CD4-positive, alpha-beta T cell (primary cell): ENCODE measurements around the gene PIP5K1C. TPM values are rescaled to one million over a fixed set of nuclear protein-coding genes. Genes with fewer than 3 reads are reported as not detected.

Experiments used
- ATAC-seq: fragments of 200-7000 bp; cut with Tn5 transposase; one replicate; pipeline ENCODE4 v1.10.0; 2022; ENCODE audit warnings: mild to moderate bottlenecking; ENCODE audit not compliant: poor library complexity
- CTCF ChIA-PET: fragments of 350-600 bp; sonication (Branson Sonifier 250); formaldehyde crosslinking; loops from one replicate; lab custom pipeline; 2021; ENCODE audit warnings: antibody characterized with exemption, inconsistent platforms; lab: Charles Lee
- POLR2A ChIA-PET: fragments of 350-600 bp; sonication (Branson Sonifier 250); formaldehyde crosslinking; loops from one replicate; lab custom pipeline; 2021; ENCODE audit warnings: antibody characterized with exemption, inconsistent platforms; lab: Charles Lee
- DNase-seq, 14 experiments: peaks; one replicate each; pipeline ENCODE4 v3.0.0-alpha.2; 2013 to 2020; ENCODE audit warnings: mixed read lengths in 2 of 14
- H3K27ac ChIP-seq, 2 donors: one replicate each; pipeline versions ENCODE4 v1.5.1 to v1.7.0; 2013; ENCODE audit warnings: low read length in 2 of 2, low read depth in 1 of 2, mild to moderate bottlenecking in 1 of 2
- H3K27me3 ChIP-seq, 2 experiments: 1 replicate in 1 of 2; 2 replicates in 1 of 2; pipeline versions ENCODE4 v1.6.1 to v1.7.0; 2013; ENCODE audit warnings: low read length in 2 of 2, control low read depth in 1 of 2, mild to moderate bottlenecking in 1 of 2, moderate library complexity in 1 of 2; ENCODE audit not compliant: insufficient read depth in 2 of 2, control insufficient read depth in 1 of 2
- H3K36me3 ChIP-seq: one replicate; pipeline ENCODE4 v1.6.1; 2013; ENCODE audit warnings: low read length, control low read depth; ENCODE audit not compliant: insufficient read depth
- H3K4me1 ChIP-seq: one replicate; pipeline ENCODE4 v1.6.1; 2013; ENCODE audit warnings: low read length, control low read depth; ENCODE audit not compliant: insufficient read depth
- H3K4me3 ChIP-seq: one replicate; pipeline ENCODE4 v1.5.1; 2013; ENCODE audit warnings: mild to moderate bottlenecking, low read length, moderate library complexity
- H3K9me3 ChIP-seq, 2 experiments: 1 replicate in 1 of 2; 2 replicates in 1 of 2; pipeline versions ENCODE4 v1.6.1 to v1.7.0; 2013; ENCODE audit warnings: low read length in 2 of 2, mild to moderate bottlenecking in 2 of 2, control low read depth in 1 of 2, moderate library complexity in 1 of 2; ENCODE audit not compliant: control insufficient read depth in 1 of 2, insufficient read depth in 1 of 2
- H3K27ac Mint-ChIP-seq: one replicate; pipeline ENCODE4 v1.8.0; 2020; ENCODE audit warnings: mixed read lengths
- H3K27me3 Mint-ChIP-seq: one replicate; pipeline ENCODE4 v1.8.0; 2021; ENCODE audit warnings: mixed read lengths
- H3K36me3 Mint-ChIP-seq: one replicate; pipeline ENCODE4 v1.8.0; 2021; ENCODE audit warnings: low read depth, mixed read lengths
- H3K4me1 Mint-ChIP-seq: one replicate; pipeline ENCODE4 v1.8.0; 2021; ENCODE audit warnings: low read depth, mixed read lengths
- H3K4me3 Mint-ChIP-seq: one replicate; pipeline ENCODE4 v1.8.0; 2020; ENCODE audit warnings: mild to moderate bottlenecking, mixed read lengths
- H3K9me3 Mint-ChIP-seq: one replicate; pipeline ENCODE4 v1.8.0; 2020; ENCODE audit warnings: mixed read lengths
- CTCF ChIP-seq: fragments of 200-600 bp; IDR thresholded peaks from one replicate; pipeline ENCODE4 v1.8.0; 2022; ENCODE audit warnings: antibody characterized with exemption, mild to moderate bottlenecking
- intact Hi-C, 2 experiments: fragments of 100-400 bp; cut with DNase I in 1 of 2; cut with micrococcal nuclease in 1 of 2; formaldehyde crosslinking; loops; one replicate each; pipeline versions ENCODE4 v1.15.1 to v1.9.0; 2023 to 2025; cut with DNase I, micrococcal nuclease
- total RNA-seq, 174 experiments: library from RNA in 2 of 174; stranded (reverse) in 2 of 174; gene quantifications; one replicate each; pipeline ENCODE4 v1.2.3 and lab custom pipeline; 2021 to 2026

The PIP5K1C gene
- total RNA-seq, 2 experiments from 2014 or later = 14.7 to 15.5 TPM

GRCh38 chr19:3723883-3724282, 23.6 kb upstream of the PIP5K1C start:
- Mint-ChIP-seq H3K4me3 (no peak overlapping the region), H3K4me1 (peaks cover 4% of the 10 kb centered on the region), H3K27me3 (peaks cover 8% of the 10 kb centered on the region), H3K27ac (no peak overlapping the region), H3K9me3 (no peaks in the 10 kb centered on the region), H3K36me3 (no peaks in the 10 kb centered on the region)
- DNase-seq (no peak), ATAC-seq (no peak)
- Histone ChIP-seq H3K9me3 (peaks cover 0 to 5% of the 10 kb centered on the region in 2 experiments), H3K36me3 (no peaks in the 10 kb centered on the region), H3K27me3 (peaks cover 14 to 15% of the 10 kb centered on the region in 2 experiments), H3K4me3 (no peak overlapping the region), H3K4me1 (peaks cover 33% of the 10 kb centered on the region), H3K27ac (no peak overlapping the region)
- POLR2A ChIA-PET = no interaction called here
- intact Hi-C loops = loop anchor here in 1 of 2 experiments (2.0 kb wide), 1 partner anchor 37 kb away; the partner anchor contains the start of gene APBA3
- no peak for TF ChIP-seq CTCF
- CTCF ChIA-PET = interaction anchor here (0.7 kb wide), 1 partner anchor 416 kb away, joined by 3 read pairs; no protein-coding TSS in a partner anchor

GRCh38 chr19:3723110-3723488, 22.8 kb upstream of the PIP5K1C start:
- Histone ChIP-seq H3K9me3 (peaks cover 0 to 5% of the 10 kb centered on the region in 2 experiments), H3K27me3 (peaks cover 14 to 15% of the 10 kb centered on the region in 2 experiments), H3K27ac (no peak overlapping the region), H3K4me3 (no peak overlapping the region), H3K36me3 (no peaks in the 10 kb centered on the region), H3K4me1 (peaks cover 33% of the 10 kb centered on the region)
- ChIA-PET POLR2A (interaction anchor here (2.0 kb wide), 1 partner anchor 35 kb away, joined by 4 read pairs; no protein-coding TSS in a partner anchor), CTCF (interaction anchor here (0.7 kb wide), 1 partner anchor 417 kb away, joined by 3 read pairs; no protein-coding TSS in a partner anchor)
- H3K4me1 Mint-ChIP-seq = peaks cover 4% of the 10 kb centered on the region
- no peaks in the 10 kb centered on the region for H3K36me3 Mint-ChIP-seq
- no peak for DNase-seq
- peaks cover 8% of the 10 kb centered on the region for H3K27me3 Mint-ChIP-seq
- TF ChIP-seq CTCF = no peak
- no peak for ATAC-seq
- peak overlapping the region; percentile 45 for H3K4me3 Mint-ChIP-seq
- no peaks in the 10 kb centered on the region for H3K9me3 Mint-ChIP-seq
- no peak overlapping the region for H3K27ac Mint-ChIP-seq
- intact Hi-C loops = loop anchor here in 1 of 2 experiments (2.0 kb wide), 1 partner anchor 38 kb away; the partner anchor contains the start of gene APBA3

GRCh38 chr19:3722443-3723109, 22.3 kb upstream of the PIP5K1C start:
- Histone ChIP-seq H3K4me3 (peak overlapping the region; percentile 62), H3K4me1 (peaks cover 33% of the 10 kb centered on the region), H3K27ac (no peak overlapping the region), H3K27me3 (peaks cover 14 to 15% of the 10 kb centered on the region in 2 experiments), H3K36me3 (no peaks in the 10 kb centered on the region), H3K9me3 (peaks cover 0 to 5% of the 10 kb centered on the region in 2 experiments)
- Mint-ChIP-seq H3K27me3 (peaks cover 8% of the 10 kb centered on the region), H3K4me1 (peaks cover 4% of the 10 kb centered on the region), H3K36me3 (no peaks in the 10 kb centered on the region), H3K4me3 (peak overlapping the region; percentile 82), H3K27ac (no peak overlapping the region), H3K9me3 (no peaks in the 10 kb centered on the region)
- TF ChIP-seq CTCF = no peak
- ATAC-seq (no peak), DNase-seq (peak in 1 of 14 experiments; percentile 44)
- ChIA-PET CTCF (interaction anchor here (1.3 kb wide), 1 partner anchor 40 kb away, joined by 3 read pairs; the partner anchor contains the start of gene MRPL54), POLR2A (interaction anchor here (0.7 to 3.2 kb wide), 7 partner anchors 17 to 90 kb away, joined by 3 to 28 read pairs (median 4); partner anchors contain the start of genes APBA3 and MRPL54)
- intact Hi-C loops = loop anchor here in 1 of 2 experiments (2.0 kb wide), 1 partner anchor 38 kb away; the partner anchor contains the start of gene APBA3
